H1 (cell line): ENCODE results near the gene DEDD2. TPM values are rescaled to one million over a fixed set of nuclear protein-coding genes. Genes with fewer than 3 reads are reported as not detected.

ENCODE experiments used
- BACH1 ChIP-seq: IDR thresholded peaks from 2 replicates; pipeline ENCODE4 v1.6.1; 2012; ENCODE audit warnings: low read length, improper control_type of control experiment
- BCL11A ChIP-seq, 2 experiments: IDR thresholded peaks; one replicate each; pipeline ENCODE4 v1.6.1; 2011; ENCODE audit warnings: low read depth in 2 of 2, low read length in 2 of 2, mild to moderate bottlenecking in 2 of 2
- CEBPB ChIP-seq: IDR thresholded peaks from 2 replicates; pipeline ENCODE4 v1.6.1; 2012; ENCODE audit warnings: low read depth, low read length
- CTBP2 ChIP-seq: IDR thresholded peaks from 2 replicates; pipeline ENCODE4 v1.7.0; 2011; ENCODE audit warnings: borderline replicate concordance, mild to moderate bottlenecking, moderate library complexity, mixed read lengths, low read length; ENCODE audit not compliant: insufficient read depth, insufficient read length
- EP300 ChIP-seq, 2 experiments: IDR thresholded peaks; 1 replicate in 1 of 2; 2 replicates in 1 of 2; pipeline ENCODE4 v1.6.1; 2011 to 2012; ENCODE audit warnings: low read depth in 2 of 2, low read length in 2 of 2, mild to moderate bottlenecking in 2 of 2, borderline replicate concordance in 1 of 2, inconsistent platforms in 1 of 2, moderate library complexity in 1 of 2
- RBBP5 ChIP-seq: IDR thresholded peaks from 2 replicates; pipeline ENCODE4 v1.7.1; 2012; ENCODE audit warnings: low read depth, mild to moderate bottlenecking, inconsistent platforms, low read length, moderate library complexity, borderline replicate concordance
- polyA plus RNA-seq, 7 experiments: library from polyadenylated mRNA; depleted of rRNA in 3 of 7; stranded (reverse) in 5 of 7; unstranded in 2 of 7; fragments of >200 nt in 5 of 7; fragments of 200-250 nt in 2 of 7; gene quantifications; 1 replicate in 5 of 7; 2 replicates in 1 of 7; 4 replicates in 1 of 7; pipeline versions ENCODE4 v1.2.1 to v1.2.3, GENCODE V29; 2011 to 2013; ENCODE audit warnings: missing spikeins in 2 of 7, mixed read lengths in 2 of 7
- total RNA-seq: library from RNA; stranded (reverse); fragmentation: NEBNext Ultra II Directional; extraction: Animal tissue kit (Norgen Biotek cat#: 25700); gene quantifications from 2 replicates; pipeline ENCODE4 v1.2.1, GENCODE V29; 2021

DEDD2 gene
- total and polyA plus RNA-seq, 2 of the 8 experiments (the other 6 are each of a cell fraction or from before 2014, with no cell fraction given): 37.8 to 65.0 TPM

DNA sequence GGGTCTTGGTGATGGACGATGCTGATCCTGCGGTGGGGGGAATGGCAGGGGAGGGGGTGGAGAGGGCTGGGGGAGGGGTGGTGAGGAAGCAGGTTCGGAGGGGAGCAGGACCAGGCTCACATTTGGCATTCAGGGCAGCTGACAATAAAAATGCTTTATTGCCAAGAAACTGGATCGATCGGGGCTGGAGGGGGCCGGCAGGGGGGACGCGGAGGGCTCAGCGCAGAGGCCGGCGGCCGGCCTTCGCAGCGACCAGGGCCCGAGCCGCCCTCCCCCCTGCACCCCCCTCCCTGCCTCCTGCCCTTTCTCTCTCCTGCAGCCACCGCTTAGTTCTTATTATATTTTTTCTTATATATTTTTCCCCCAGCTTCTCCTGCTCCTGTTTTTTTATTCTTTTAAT is 67.1 kb downstream of the DEDD2 start (continued):
- no peak for TF ChIP-seq EP300 (IDR thresholded peaks at IDR 0.05; ENCODE audit: borderline replicate concordance in 1 of 2, low read depth in 2 of 2, low read length in 2 of 2)
- TF ChIP-seq CTBP2: no peak
- TF ChIP-seq BACH1: no peak
- TF ChIP-seq CEBPB: no peak
- TF ChIP-seq RBBP5: no peak
- no peak for TF ChIP-seq BCL11A (IDR thresholded peaks at IDR 0.05; ENCODE audit: low read depth in 2 of 2, low read length in 2 of 2)
